HepG2 (cell line): ENCODE measurements around the gene ELAVL2. TPM values are rescaled to one million over a fixed set of nuclear protein-coding genes. Genes with fewer than 3 reads are reported as not detected.

Experiments used
- ATAC-seq: fragments of 200-7000 bp; cut with Tn5 transposase; 3 replicates; pipeline ENCODE4 v1.9.1; 2020; ENCODE audit warnings: mild to moderate bottlenecking, moderate library complexity
- BruUV-seq: library from RNA; stranded (reverse); fragments of 400-500 nt; replicated peaks from 2 replicates; lab custom pipeline; 2021; lab: Mats Ljungman, UMichigan
- CTCF ChIA-PET: fragments of 300-600 bp; formaldehyde crosslinking; extraction: SDS; loops from one replicate; lab custom pipeline; 2021; ENCODE audit warnings: low total read pairs, inconsistent platforms, low intra/inter-chr PET ratio; lab: Yijun Ruan, JAX
- POLR2A ChIA-PET: fragments of 350-600 bp; sonication (Branson Sonifier 250); formaldehyde crosslinking; loops from one replicate; lab custom pipeline; 2020; ENCODE audit warnings: antibody characterized with exemption, inconsistent platforms; lab: Yijun Ruan, JAX
- DNase-seq: peaks from one replicate; pipeline ENCODE4 v3.0.0-alpha.2; 2015; ENCODE audit warnings: low spot score
- FAIRE-seq: peaks from 3 replicates; lab custom pipeline; 2011; peaks lifted over from hg19 to GRCh38; lab: Jason Lieb, UNC
- H2AFZ ChIP-seq: one replicate; pipeline ENCODE4 v1.6.1; 2011; ENCODE audit warnings: low read length, inconsistent platforms
- H3K27ac ChIP-seq: fragments of 300-600 bp; 3 replicates; pipeline ENCODE4 v1.8.0; 2011; ENCODE audit warnings: mixed run types, mild to moderate bottlenecking, mixed read lengths, low read length, inconsistent platforms; ENCODE audit not compliant: insufficient read depth; ENCODE audit errors: extremely low read length
- H3K27me3 ChIP-seq, 2 experiments: fragments of 200-600 bp in 1 of 2; 2 replicates in 1 of 2; 3 replicates in 1 of 2; pipeline versions ENCODE4 v1.6.0 to v1.8.0; 2011; ENCODE audit warnings: low read length in 2 of 2, mild to moderate bottlenecking in 2 of 2, moderate library complexity in 2 of 2, inconsistent platforms in 1 of 2; ENCODE audit not compliant: insufficient read depth in 2 of 2, control insufficient read depth in 1 of 2
- H3K36me3 ChIP-seq, 2 experiments: fragments of 200-600 bp in 1 of 2; replicated peaks in 1 of 2; 2 replicates in 1 of 2; 3 replicates in 1 of 2; pipeline versions ENCODE4 v1.5.1 to v1.8.0; 2011; ENCODE audit warnings: low read length in 2 of 2, inconsistent platforms in 1 of 2; ENCODE audit not compliant: insufficient read depth in 2 of 2, control insufficient read depth in 1 of 2
- H3K4me1 ChIP-seq: 2 replicates; pipeline ENCODE4 v1.5.1; 2012; ENCODE audit warnings: low read length, inconsistent platforms; ENCODE audit not compliant: insufficient read depth
- H3K4me2 ChIP-seq: 2 replicates; pipeline ENCODE4 v1.6.0; 2011; ENCODE audit warnings: low read depth, low read length, inconsistent platforms
- H3K4me3 ChIP-seq, 3 experiments: fragments of 200-600 bp in 1 of 3; sonication (generic), shearing (Covaris generic) in 1 of 3; replicated peaks in 1 of 3; 2 replicates each; pipeline ENCODE4 v1.5.1; 2011 to 2016; ENCODE audit warnings: low read length in 3 of 3, inconsistent platforms in 2 of 3, low read depth in 2 of 3, mild to moderate bottlenecking in 2 of 3, control low read depth in 1 of 3, mixed read lengths in 1 of 3; ENCODE audit not compliant: insufficient read depth in 1 of 3
- H3K79me2 ChIP-seq: one replicate; pipeline ENCODE4 v1.6.1; 2011; ENCODE audit warnings: low read length, inconsistent platforms; ENCODE audit not compliant: insufficient read depth
- H3K9ac ChIP-seq: 2 replicates; pipeline ENCODE4 v1.6.0; 2011; ENCODE audit warnings: mild to moderate bottlenecking, low read depth, low read length, inconsistent platforms; ENCODE audit not compliant: insufficient read depth
- H3K9me3 ChIP-seq: 2 replicates; pipeline ENCODE4 v1.5.1; 2012; ENCODE audit warnings: mild to moderate bottlenecking, low read length
- H4K20me1 ChIP-seq: 2 replicates; pipeline ENCODE4 v1.6.0; 2011; ENCODE audit warnings: inconsistent platforms, mild to moderate bottlenecking, low read length, moderate library complexity; ENCODE audit not compliant: insufficient read depth
- ARHGAP35 ChIP-seq: sonication (generic); formaldehyde crosslinking; IDR thresholded peaks from 2 replicates; pipeline ENCODE4 v1.9.0; 2022; ENCODE audit warnings: mild to moderate bottlenecking, inconsistent platforms, moderate library complexity, missing genetic modification reagents, borderline replicate concordance
- EEA1 ChIP-seq: sonication (generic); formaldehyde crosslinking; IDR thresholded peaks from 2 replicates; pipeline ENCODE4 v1.5.1; 2020; ENCODE audit warnings: mild to moderate bottlenecking, missing genetic modification reagents, borderline replicate concordance
- KIAA2018 ChIP-seq: sonication (generic); formaldehyde crosslinking; IDR thresholded peaks from 2 replicates; pipeline ENCODE4 v1.5.0; 2020; ENCODE audit warnings: mild to moderate bottlenecking, missing genetic modification reagents, borderline replicate concordance
- MLX ChIP-seq: IDR thresholded peaks from 2 replicates; pipeline ENCODE4 v1.6.1; 2016
- MYNN ChIP-seq: sonication (generic); formaldehyde crosslinking; IDR thresholded peaks from 2 replicates; pipeline ENCODE4 v1.4.0; 2020; ENCODE audit warnings: mild to moderate bottlenecking, low read depth, missing genetic modification reagents
- ZBTB44 ChIP-seq: sonication (generic); formaldehyde crosslinking; IDR thresholded peaks from 2 replicates; pipeline ENCODE4 v1.4.0; 2020; ENCODE audit warnings: missing genetic modification reagents
- ZKSCAN1 ChIP-seq: fragments of 150-350 bp; IDR thresholded peaks from 2 replicates; pipeline ENCODE4 v1.6.1; 2014; ENCODE audit warnings: low read length
- ZNF567 ChIP-seq: sonication (generic); formaldehyde crosslinking; IDR thresholded peaks from 2 replicates; pipeline ENCODE4 v1.8.1; 2023; ENCODE audit warnings: mild to moderate bottlenecking, missing genetic modification reagents, borderline replicate concordance
- ZNF614 ChIP-seq: IDR thresholded peaks from 2 replicates; pipeline ENCODE4 v1.6.1; 2018; ENCODE audit warnings: missing biosample characterization, missing genetic modification reagents, inconsistent platforms, borderline replicate concordance
- ZNF878 ChIP-seq: sonication (generic); formaldehyde crosslinking; IDR thresholded peaks from 2 replicates; pipeline ENCODE4 v1.8.1; 2023; ENCODE audit warnings: mild to moderate bottlenecking, missing genetic modification reagents, moderate library complexity
- ZNF883 ChIP-seq: sonication (generic); formaldehyde crosslinking; IDR thresholded peaks from 2 replicates; pipeline ENCODE4 v1.5.1; 2020; ENCODE audit warnings: mild to moderate bottlenecking, missing genetic modification reagents; ENCODE audit errors: not compliant biosample characterization
- WGBS: methylation state at CpG from one replicate; pipeline ENCODE4 v1.1.6; 2017; ENCODE audit warnings: low lambda C conversion rate; 5-methylcytosine and 5-hydroxymethylcytosine counted together
- in situ Hi-C: cut with HindIII; loops from 2 replicates; pipeline ENCODE4 v1.10.0; 2017; ENCODE audit warnings: low pct_unique_long_range_greater_than_20kb; ENCODE audit not compliant: extremely low pct_ligation_motif_present
- intact Hi-C: fragments of 100-400 bp; cut with micrococcal nuclease; formaldehyde crosslinking; loops from one replicate; pipeline ENCODE4 v1.10.0; 2022; ENCODE audit not compliant: unreplicated experiment
- polyA plus RNA-seq, 8 experiments: library from polyadenylated mRNA; depleted of rRNA in 3 of 8; stranded (reverse) in 7 of 8; unstranded in 1 of 8; fragments of >200 nt; fragmentation: Illumina TruSeq in 4 of 8; extraction: Trizol in 4 of 8; gene quantifications; 2 replicates each; pipeline versions ENCODE4 v1.2.1 to v1.2.3, GENCODE V29; 2011 to 2016; ENCODE audit warnings: low read depth in 4 of 8, missing spikeins in 1 of 8, mixed read lengths in 1 of 8; ENCODE audit not compliant: insufficient read depth in 1 of 8
- total RNA-seq, 5 experiments: library from RNA; depleted of rRNA; stranded (reverse); fragments of >200 nt; fragmentation: Illumina TruSeq; extraction: Trizol; gene quantifications; 2 replicates each; pipeline ENCODE4 v1.2.3, GENCODE V29; 2016; ENCODE audit warnings: low read depth in 1 of 5

Gene ELAVL2
- total and polyA plus RNA-seq, 2 of the 13 experiments (the other 11 are each of a cell fraction or from before 2014, with no cell fraction given): not detected

- H4K20me1 ChIP-seq: no peaks in the 10 kb centered on the region
- no peaks in the 10 kb centered on the region for H3K36me3 ChIP-seq
- no peak overlapping the region for H3K27ac ChIP-seq
- ATAC-seq (no peak), DNase-seq (no peak), FAIRE-seq (no peak)
- H3K4me1 ChIP-seq: no peaks in the 10 kb centered on the region
- peaks cover 0 to 1% of the 10 kb centered on the region in 2 experiments; a peak in 1 of 5 replicates for H3K27me3 ChIP-seq
- H2AFZ ChIP-seq: no peak overlapping the region
- in situ Hi-C loops: no loop called here
- ChIA-PET CTCF (no interaction called here), POLR2A (no interaction called here)
- intact Hi-C loops: no loop called here
- no peak overlapping the region for H3K4me3 ChIP-seq
- 2% methylated on average over 6 of the region's 6 CpGs for WGBS
- no peak overlapping the region for H3K9ac ChIP-seq
- no peaks in the 10 kb centered on the region for H3K79me2 ChIP-seq
- H3K4me2 ChIP-seq: no peak overlapping the region
- BruUV-seq: no TSS peak
- H3K9me3 ChIP-seq: no peaks in the 10 kb centered on the region
- TF ChIP-seq MLX (CRISPR knock-in tag) (no peak), ZNF567 (CRISPR knock-in tag) (no peak), ARHGAP35 (CRISPR knock-in tag) (no peak), EEA1 (CRISPR knock-in tag) (no peak), KIAA2018 (CRISPR knock-in tag) (no peak), ZNF878 (CRISPR knock-in tag) (no peak), ZKSCAN1 (no peak), ZNF614 (CRISPR knock-in tag) (no peak), ZNF883 (CRISPR knock-in tag) (no peak), MYNN (CRISPR knock-in tag) (no peak), ZBTB44 (CRISPR knock-in tag) (no peak)
Measured at GRCh38 chr9:23725279-23725946, 100.6 kb downstream of the ELAVL2 start.
